Activated CD4-positive, alpha-beta T cell treated with anti-CD3 and anti-CD28 coated beads, Interleukin-2, amount 10 ng/mL, durations not matched to agents 7 days and 5 days (primary cell): ENCODE results near the gene HOXA9. TPM values are rescaled to one million over a fixed set of nuclear protein-coding genes. Genes with fewer than 3 reads are reported as not detected.

Source experiments
- CTCF ChIA-PET: fragments of 350-600 bp; sonication (Branson Sonifier 250); formaldehyde crosslinking; loops from one replicate; lab custom pipeline; 2021; ENCODE audit warnings: antibody characterized with exemption; lab: Charles Lee
- POLR2A ChIA-PET: fragments of 350-600 bp; sonication (Branson Sonifier 250); formaldehyde crosslinking; loops from one replicate; lab custom pipeline; 2021; ENCODE audit warnings: antibody characterized with exemption; lab: Charles Lee
- DNase-seq: peaks from one replicate; pipeline ENCODE4 v3.0.0-alpha.2; 2020
- H3K27ac Mint-ChIP-seq: one replicate; pipeline ENCODE4 v1.8.0; 2021; ENCODE audit warnings: mild to moderate bottlenecking, moderate library complexity, mixed read lengths
- H3K27me3 Mint-ChIP-seq: one replicate; pipeline ENCODE4 v1.8.0; 2021; ENCODE audit warnings: mixed read lengths
- H3K36me3 Mint-ChIP-seq: one replicate; pipeline ENCODE4 v1.8.0; 2021; ENCODE audit warnings: low read depth, mixed read lengths
- H3K4me1 Mint-ChIP-seq: one replicate; pipeline ENCODE4 v1.8.0; 2021; ENCODE audit warnings: mixed read lengths
- H3K4me3 Mint-ChIP-seq: one replicate; pipeline ENCODE4 v1.8.0; 2021; ENCODE audit warnings: mild to moderate bottlenecking, moderate library complexity, mixed read lengths
- H3K9me3 Mint-ChIP-seq: one replicate; pipeline ENCODE4 v1.8.0; 2021; ENCODE audit warnings: mixed read lengths
- total RNA-seq, 2 experiments: library from RNA; stranded (reverse); gene quantifications; one replicate each; pipeline ENCODE4 v1.2.3, GENCODE V29; 2021

HOXA9 gene
- total RNA-seq, 2 experiments from 2014 or later: not detected

- DNase-seq: no peak
- H3K4me3 Mint-ChIP-seq: no peak overlapping the region
- peaks cover 17% of the 10 kb centered on the region for H3K4me1 Mint-ChIP-seq
- ChIA-PET POLR2A (no interaction called here), CTCF (interaction anchor here (0.9 kb wide), 1 partner anchor 9 kb away, joined by 3 read pairs; no protein-coding TSS in a partner anchor)
- H3K27ac Mint-ChIP-seq: peak overlapping the region; percentile 68
- H3K27me3 Mint-ChIP-seq: peaks cover 96% of the 10 kb centered on the region
- no peaks in the 10 kb centered on the region for H3K9me3 Mint-ChIP-seq
- peaks cover 2% of the 10 kb centered on the region for H3K36me3 Mint-ChIP-seq
Observed at GRCh38 chr7:27205325-27206280, 40.3 kb upstream of the HOXA9 start.

GRCh38 chr7:27204851-27205322 lies 39.5 kb upstream of the HOXA9 start:
- peaks cover 16% of the 10 kb centered on the region for H3K4me1 Mint-ChIP-seq
- H3K27me3 Mint-ChIP-seq: peaks cover 93% of the 10 kb centered on the region
- no peak overlapping the region for H3K4me3 Mint-ChIP-seq
- peaks cover 2% of the 10 kb centered on the region for H3K36me3 Mint-ChIP-seq
- CTCF ChIA-PET: interaction anchor here (0.9 kb wide), 1 partner anchor 9 kb away, joined by 3 read pairs; no protein-coding TSS in a partner anchor
- no peaks in the 10 kb centered on the region for H3K9me3 Mint-ChIP-seq
- POLR2A ChIA-PET: no interaction called here
- H3K27ac Mint-ChIP-seq: no peak overlapping the region
- DNase-seq: no peak

GRCh38 chr7:27203964-27204594 lies 38.7 kb upstream of the HOXA9 start:
- ChIA-PET CTCF (interaction anchor here (0.7 to 0.9 kb wide), 4 partner anchors 8 to 43 kb away, joined by 3 read pairs; no protein-coding TSS in a partner anchor), POLR2A (no interaction called here)
- no peaks in the 10 kb centered on the region for H3K9me3 Mint-ChIP-seq
- H3K4me1 Mint-ChIP-seq: peaks cover 18% of the 10 kb centered on the region
- no peak overlapping the region for H3K4me3 Mint-ChIP-seq
- H3K27me3 Mint-ChIP-seq: peaks cover 90% of the 10 kb centered on the region
- DNase-seq: no peak
- H3K27ac Mint-ChIP-seq: no peak overlapping the region
- peaks cover 2% of the 10 kb centered on the region for H3K36me3 Mint-ChIP-seq

- ChIA-PET CTCF (interaction anchor here (0.7 to 0.9 kb wide), 2 partner anchors 14 to 42 kb away, joined by 3 read pairs; no protein-coding TSS in a partner anchor), POLR2A (no interaction called here)
- Mint-ChIP-seq H3K4me3 (no peak overlapping the region), H3K4me1 (peaks cover 18% of the 10 kb centered on the region), H3K27ac (no peak overlapping the region), H3K9me3 (no peaks in the 10 kb centered on the region), H3K36me3 (peaks cover 2% of the 10 kb centered on the region), H3K27me3 (peaks cover 90% of the 10 kb centered on the region)
- DNase-seq: no peak
Observed at GRCh38 chr7:27203365-27203953, 38.1 kb upstream of the HOXA9 start.

- Mint-ChIP-seq H3K9me3 (no peaks in the 10 kb centered on the region), H3K36me3 (peaks cover 2% of the 10 kb centered on the region), H3K27me3 (peaks cover 90% of the 10 kb centered on the region), H3K4me1 (peaks cover 21% of the 10 kb centered on the region), H3K4me3 (no peak overlapping the region), H3K27ac (peak overlapping the region; percentile 41)
- DNase-seq: no peak
- ChIA-PET POLR2A (no interaction called here), CTCF (interaction anchor here (0.6 to 1.2 kb wide), 2 partner anchors 40 to 42 kb away, joined by 3 to 4 read pairs; no protein-coding TSS in a partner anchor)
Observed at GRCh38 chr7:27202862-27203134, 37.5 kb upstream of the HOXA9 start.

- Mint-ChIP-seq H3K4me1 (peaks cover 21% of the 10 kb centered on the region), H3K27ac (no peak overlapping the region), H3K9me3 (no peaks in the 10 kb centered on the region), H3K4me3 (no peak overlapping the region), H3K36me3 (peaks cover 2% of the 10 kb centered on the region), H3K27me3 (peaks cover 90% of the 10 kb centered on the region)
- ChIA-PET CTCF (interaction anchor here (0.6 to 1.2 kb wide), 3 partner anchors 32 to 41 kb away, joined by 3 to 4 read pairs (median 3); no protein-coding TSS in a partner anchor), POLR2A (no interaction called here)
- no peak for DNase-seq
Observed at GRCh38 chr7:27202018-27202861, 36.9 kb upstream of the HOXA9 start.

GRCh38 chr7:27201580-27202017 lies 36.3 kb upstream of the HOXA9 start:
- no peak for DNase-seq
- CTCF ChIA-PET: interaction anchor here (1.1 to 1.2 kb wide), 2 partner anchors 31 to 40 kb away, joined by 3 to 4 read pairs; no protein-coding TSS in a partner anchor
- Mint-ChIP-seq H3K36me3 (peaks cover 2% of the 10 kb centered on the region), H3K4me1 (peaks cover 21% of the 10 kb centered on the region), H3K9me3 (no peaks in the 10 kb centered on the region), H3K27ac (no peak overlapping the region), H3K27me3 (peaks cover 89% of the 10 kb centered on the region), H3K4me3 (no peak overlapping the region)
- POLR2A ChIA-PET: no interaction called here

- CTCF ChIA-PET: interaction anchor here (1.1 kb wide), 1 partner anchor 31 kb away, joined by 3 read pairs; no protein-coding TSS in a partner anchor
Observed at GRCh38 chr7:27200761-27201579, 35.6 kb upstream of the HOXA9 start.

GRCh38 chr7:27199849-27200760 lies 34.8 kb upstream of the HOXA9 start, which contains the start of gene HOXA13:
TSS of gene HOXA13 (minus strand) at chr7:27200091. CDS start at chr7:27200077, 14 bp downstream.
- H3K27ac Mint-ChIP-seq: peak within 1 kb of the TSS; percentile 62
- H3K36me3 Mint-ChIP-seq: peaks cover 2% of the 10 kb centered on the region
- H3K9me3 Mint-ChIP-seq: no peaks in the 10 kb centered on the region
- ChIA-PET POLR2A (interaction anchor here (0.6 kb wide), 1 partner anchor 896 kb away, joined by 4 read pairs; no protein-coding TSS in a partner anchor), CTCF (interaction anchor here (1.0 to 2.1 kb wide), 7 partner anchors 13 to 49 kb away, joined by 3 to 9 read pairs (median 4); partner anchors contain the start of gene EVX1)
- DNase-seq: no peak
- H3K4me3 Mint-ChIP-seq: peak within 1 kb of the TSS; percentile 60
- H3K27me3 Mint-ChIP-seq: peaks cover 86% of the 10 kb centered on the region
- peaks cover 19% of the 10 kb centered on the region for H3K4me1 Mint-ChIP-seq

More at GRCh38 chr7:27200761-27201579, 35.6 kb upstream of the HOXA9 start:
- H3K4me1 Mint-ChIP-seq: peaks cover 21% of the 10 kb centered on the region
- POLR2A ChIA-PET: no interaction called here
- H3K27me3 Mint-ChIP-seq: peaks cover 88% of the 10 kb centered on the region
- peak overlapping the region; percentile 50 for H3K4me3 Mint-ChIP-seq
- no peak for DNase-seq
- H3K27ac Mint-ChIP-seq: peak overlapping the region; percentile 36
- H3K9me3 Mint-ChIP-seq: no peaks in the 10 kb centered on the region
- peaks cover 2% of the 10 kb centered on the region for H3K36me3 Mint-ChIP-seq
